Suprapubic skin (tissue), 4 donors: ENCODE data around the gene ATG2B. TPM values are rescaled to one million over a fixed set of nuclear protein-coding genes. Genes with fewer than 3 reads are reported as not detected.

Experiments
- DNase-seq, 2 donors: peaks; one replicate each; pipeline ENCODE4 v3.0.0-alpha.2; 2019; ENCODE audit warnings: low spot score in 2 of 2
- H3K27ac ChIP-seq: fragments of 200-600 bp; sonication (generic); one replicate; pipeline ENCODE4 v1.5.1; 2019
- H3K27me3 ChIP-seq: fragments of 200-600 bp; sonication (generic); one replicate; pipeline ENCODE4 v1.5.1; 2019
- H3K36me3 ChIP-seq: fragments of 200-600 bp; sonication (generic); one replicate; pipeline ENCODE4 v1.5.1; 2019
- H3K4me1 ChIP-seq: fragments of 200-600 bp; sonication (generic); one replicate; pipeline ENCODE4 v1.5.1; 2019
- H3K4me3 ChIP-seq: fragments of 200-600 bp; sonication (generic); one replicate; pipeline ENCODE4 v1.5.1; 2019; ENCODE audit warnings: mild to moderate bottlenecking
- H3K9me3 ChIP-seq: fragments of 200-600 bp; sonication (generic); one replicate; pipeline ENCODE4 v1.5.1; 2019
- CTCF ChIP-seq, 2 donors: fragments of 200-600 bp in 1 of 2; fragments of 450-650 bp in 1 of 2; sonication (generic) in 1 of 2; IDR thresholded peaks; one replicate each; pipeline ENCODE4 v1.5.1; 2016 to 2019; ENCODE audit warnings: antibody characterized with exemption in 2 of 2, mild to moderate bottlenecking in 1 of 2, moderate library complexity in 1 of 2
- EP300 ChIP-seq: sonication (generic); formaldehyde crosslinking; IDR thresholded peaks from one replicate; pipeline ENCODE4 v1.6.1; 2017; ENCODE audit warnings: antibody characterized with exemption
- POLR2A ChIP-seq, 2 donors: fragments of 450-650 bp; IDR thresholded peaks; one replicate each; pipeline ENCODE4 v1.6.1; 2017; ENCODE audit warnings: antibody characterized with exemption in 2 of 2, mild to moderate bottlenecking in 2 of 2, moderate library complexity in 2 of 2
- POLR2AphosphoS5 ChIP-seq, 3 donors: sonication (generic); formaldehyde crosslinking; IDR thresholded peaks; one replicate each; pipeline ENCODE4 v1.6.1; 2017; ENCODE audit warnings: antibody characterized with exemption in 3 of 3
- WGBS: methylation state at CpG from one replicate; pipeline ENCODE4 v1.1.5; 2018; 5-methylcytosine and 5-hydroxymethylcytosine counted together
- total RNA-seq, 4 donors: library from RNA; depleted of rRNA; stranded (reverse); fragments of >200 nt; gene quantifications; one replicate each; pipeline ENCODE4 v1.1.0, GENCODE V29; 2016

The ATG2B gene
- total RNA-seq, 4 donors from 2014 or later = 24.6 to 103 (median 42.8) TPM

DNA sequence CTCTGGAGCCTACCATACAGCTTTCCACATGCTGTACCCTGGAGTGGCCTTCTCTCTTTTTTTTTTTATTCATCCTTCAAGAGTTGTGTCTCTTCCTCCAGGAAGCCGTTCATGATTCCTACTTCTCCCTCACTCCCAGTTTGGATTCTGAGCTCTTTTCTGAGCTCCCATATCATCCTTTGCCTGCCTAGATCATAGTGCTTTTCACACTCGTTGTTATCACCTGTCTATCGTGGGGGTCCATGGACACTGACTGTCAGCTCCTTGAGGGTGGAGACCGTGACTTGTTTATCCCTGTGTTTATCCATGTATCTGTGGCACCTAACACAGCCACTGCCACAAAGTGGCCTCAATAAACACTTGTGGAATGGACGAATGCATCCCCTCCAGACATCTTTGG lies 35.8 kb upstream of the ATG2B start:
- Histone ChIP-seq H3K9me3 (no peaks in the 10 kb centered on the region), H3K27ac (no peak overlapping the region), H3K27me3 (no peaks in the 10 kb centered on the region), H3K4me3 (no peak overlapping the region), H3K4me1 (no peaks in the 10 kb centered on the region), H3K36me3 (no peaks in the 10 kb centered on the region)
- WGBS = 87% methylated on average over 5 of the region's 5 CpGs
- no peak for DNase-seq
- TF ChIP-seq POLR2AphosphoS5 (IDR thresholded peaks at IDR 0.05) (no peak), CTCF (IDR thresholded peaks at IDR 0.05) (no peak), POLR2A (IDR thresholded peaks at IDR 0.05) (no peak), EP300 (no peak)

DNA sequence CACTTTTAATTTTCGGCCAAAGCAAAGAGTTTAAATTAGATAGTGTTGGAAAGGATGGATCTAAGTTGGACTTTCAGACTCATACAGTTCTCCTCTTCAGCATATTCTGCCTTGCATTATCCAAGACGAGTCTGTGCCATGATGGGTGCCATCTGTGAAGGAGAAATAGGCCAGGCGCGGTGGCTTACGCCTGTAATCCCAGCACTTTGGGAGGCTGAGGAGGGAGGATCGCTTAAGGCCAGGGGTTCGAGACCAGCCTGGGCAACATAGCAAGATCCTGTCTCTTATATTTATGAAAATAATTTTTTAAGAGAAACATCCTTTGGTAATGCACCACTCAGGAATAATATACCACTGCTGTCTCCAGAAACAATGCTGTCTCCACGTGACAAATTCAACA lies 35.3 kb upstream of the ATG2B start:
- H3K4me3 ChIP-seq = no peak overlapping the region
- no peak for TF ChIP-seq EP300
- TF ChIP-seq POLR2A (IDR thresholded peaks at IDR 0.05) = no peak
- no peak for TF ChIP-seq POLR2AphosphoS5 (IDR thresholded peaks at IDR 0.05)
- no peak for TF ChIP-seq CTCF (IDR thresholded peaks at IDR 0.05)
- no peaks in the 10 kb centered on the region for H3K9me3 ChIP-seq
- WGBS = 92% methylated on average over 8 of the region's 8 CpGs
- no peak for DNase-seq
- no peaks in the 10 kb centered on the region for H3K36me3 ChIP-seq
- H3K27me3 ChIP-seq = no peaks in the 10 kb centered on the region
- no peak overlapping the region for H3K27ac ChIP-seq
- H3K4me1 ChIP-seq = no peaks in the 10 kb centered on the region

- no peak for DNase-seq
- Histone ChIP-seq H3K4me3 (no peak overlapping the region), H3K27ac (no peak overlapping the region), H3K4me1 (peaks cover 17% of the 10 kb centered on the region), H3K36me3 (no peaks in the 10 kb centered on the region), H3K9me3 (no peaks in the 10 kb centered on the region), H3K27me3 (no peaks in the 10 kb centered on the region)
- TF ChIP-seq EP300 = no peak
- no peak for TF ChIP-seq POLR2AphosphoS5 (IDR thresholded peaks at IDR 0.05)
- TF ChIP-seq CTCF (IDR thresholded peaks at IDR 0.05) = no peak
- TF ChIP-seq POLR2A (IDR thresholded peaks at IDR 0.05) = no peak
- WGBS = 90% methylated on average over 7 of the region's 7 CpGs
Observed at GRCh38 chr14:96394047-96394815, 31.1 kb upstream of the ATG2B start.

DNA sequence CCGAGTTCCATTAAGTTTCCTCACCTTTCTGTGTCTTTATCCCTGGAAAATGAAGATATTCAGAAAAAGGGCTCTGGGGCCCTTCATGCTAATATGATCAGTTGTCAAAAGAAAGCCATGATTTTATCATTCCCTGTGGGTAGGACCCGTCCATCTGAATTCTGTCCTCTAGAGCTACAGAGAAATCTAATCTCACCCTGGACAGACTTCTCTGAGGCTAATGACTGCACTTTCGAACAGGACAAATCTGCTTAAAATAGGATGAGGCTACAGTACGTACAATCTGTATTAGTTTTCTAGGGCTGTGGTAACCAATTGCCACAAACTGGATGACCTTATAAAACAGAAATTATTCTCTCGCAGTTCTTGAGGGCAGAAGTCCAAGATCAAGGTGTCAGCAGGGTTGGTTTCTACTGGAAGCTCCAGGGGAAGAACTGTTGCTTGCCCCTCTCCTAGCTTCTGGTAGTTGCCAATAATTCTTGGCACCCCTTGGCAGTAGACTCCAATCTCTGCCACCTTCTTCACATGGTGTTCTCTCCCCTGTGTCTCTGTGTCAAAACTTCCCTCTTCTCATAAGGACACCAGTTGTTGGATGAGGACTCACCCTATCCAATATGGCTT lies 30.0 kb upstream of the ATG2B start:
- Histone ChIP-seq H3K27me3 (no peaks in the 10 kb centered on the region), H3K4me1 (peaks cover 17% of the 10 kb centered on the region), H3K9me3 (no peaks in the 10 kb centered on the region), H3K4me3 (no peak overlapping the region), H3K36me3 (no peaks in the 10 kb centered on the region), H3K27ac (no peak overlapping the region)
- WGBS = 78% methylated on average over 5 of the region's 5 CpGs
- TF ChIP-seq CTCF (IDR thresholded peaks at IDR 0.05) = no peak
- no peak for TF ChIP-seq POLR2A (IDR thresholded peaks at IDR 0.05)
- TF ChIP-seq EP300 = no peak
- no peak for TF ChIP-seq POLR2AphosphoS5 (IDR thresholded peaks at IDR 0.05)
- no peak for DNase-seq

DNA sequence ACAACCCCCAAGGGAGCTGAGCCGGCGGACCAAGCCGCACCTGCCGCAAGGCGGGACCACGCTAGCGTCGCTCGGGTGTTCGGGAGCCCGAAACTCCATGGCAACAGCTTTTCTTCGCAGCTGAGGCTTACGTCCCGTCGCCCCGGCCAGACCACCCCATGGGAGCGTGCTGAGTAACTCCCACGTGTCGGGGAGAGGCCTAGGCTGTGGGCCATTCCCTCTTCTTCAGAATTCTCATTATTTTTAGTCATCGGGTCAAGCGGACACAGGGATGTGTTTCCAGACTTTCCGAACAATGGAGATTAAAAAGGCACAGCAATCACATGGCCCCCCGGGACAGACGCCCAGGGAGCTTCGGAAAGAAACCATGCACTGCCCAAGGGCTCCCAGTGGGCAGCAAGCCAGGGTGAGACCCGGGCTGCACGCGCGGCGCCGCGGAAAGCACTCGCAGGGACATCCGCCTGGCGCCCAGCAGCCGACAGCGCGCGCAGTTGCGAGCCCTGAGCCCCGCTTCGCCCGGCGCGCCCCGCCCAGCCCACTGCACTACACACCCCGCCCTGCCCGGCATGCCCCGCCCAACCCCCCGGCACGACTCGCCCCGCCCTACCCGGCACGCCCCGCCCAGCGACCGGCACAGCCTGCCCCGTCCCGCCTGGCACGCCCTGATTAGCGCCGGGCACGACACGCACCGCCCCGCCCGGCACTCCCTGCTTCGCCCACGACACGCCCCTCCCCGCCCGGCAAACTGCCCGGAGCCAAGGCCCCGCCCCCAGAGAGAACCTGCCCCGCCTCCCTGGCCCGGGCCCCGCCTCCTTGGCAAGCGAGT lies 28.4 kb upstream of the ATG2B start:
- Histone ChIP-seq H3K36me3 (peaks cover 3% of the 10 kb centered on the region), H3K4me3 (peak overlapping the region; percentile 85), H3K9me3 (no peaks in the 10 kb centered on the region), H3K4me1 (peaks cover 17% of the 10 kb centered on the region), H3K27ac (peak overlapping the region; percentile 63), H3K27me3 (no peaks in the 10 kb centered on the region)
- TF ChIP-seq POLR2A (IDR thresholded peaks at IDR 0.05) (no peak), CTCF (IDR thresholded peaks at IDR 0.05) (no peak), POLR2AphosphoS5 (IDR thresholded peaks at IDR 0.05) (no peak), EP300 (no peak)
- WGBS = under 1% methylated on average over 28 of the region's 79 CpGs
- DNase-seq = peak; percentile 97 to 98
